Astrocyte (in vitro differentiated cells and primary cell): ENCODE results near the gene TUFT1. TPM values are rescaled to one million over a fixed set of nuclear protein-coding genes. Genes with fewer than 3 reads are reported as not detected.

Experiments
- DNase-seq: peaks from one replicate; pipeline ENCODE4 v3.0.0-alpha.2; 2010; ENCODE audit warnings: low read depth
- FAIRE-seq: peaks from 2 replicates; lab custom pipeline; 2011; peaks lifted over from hg19 to GRCh38; lab: Jason Lieb, UNC
- H2AFZ ChIP-seq: 2 replicates; pipeline ENCODE4 v1.6.0; 2012; ENCODE audit warnings: low read depth, low read length, inconsistent platforms
- H3K27ac ChIP-seq: 2 replicates; pipeline ENCODE4 v1.5.1; 2011; ENCODE audit warnings: low read depth, low read length, inconsistent platforms
- H3K27me3 ChIP-seq: 2 replicates; pipeline ENCODE4 v1.6.0; 2011; ENCODE audit warnings: low read length, inconsistent platforms; ENCODE audit not compliant: insufficient read depth
- H3K36me3 ChIP-seq: 2 replicates; pipeline ENCODE4 v1.5.1; 2011; ENCODE audit warnings: low read length, inconsistent platforms; ENCODE audit not compliant: insufficient read depth
- H3K4me1 ChIP-seq: 2 replicates; pipeline ENCODE4 v1.5.1; 2011; ENCODE audit warnings: low read length, inconsistent platforms; ENCODE audit not compliant: insufficient read depth
- H3K4me2 ChIP-seq: 2 replicates; pipeline ENCODE4 v1.6.0; 2012; ENCODE audit warnings: low read length, inconsistent platforms
- H3K4me3 ChIP-seq: 2 replicates; pipeline ENCODE4 v1.5.1; 2011; ENCODE audit warnings: low read depth, mild to moderate bottlenecking, low read length, inconsistent platforms; ENCODE audit not compliant: insufficient read depth
- H3K79me2 ChIP-seq: 2 replicates; pipeline ENCODE4 v1.6.0; 2012; ENCODE audit warnings: mild to moderate bottlenecking, low read length, inconsistent platforms; ENCODE audit not compliant: insufficient read depth
- H3K9ac ChIP-seq: 2 replicates; pipeline ENCODE4 v1.6.0; 2012; ENCODE audit warnings: mild to moderate bottlenecking, low read length, inconsistent platforms
- H3K9me3 ChIP-seq: 2 replicates; pipeline ENCODE4 v1.5.1; 2012; ENCODE audit warnings: low read depth, mild to moderate bottlenecking, low read length, inconsistent platforms; ENCODE audit not compliant: insufficient read depth
- H4K20me1 ChIP-seq: 2 replicates; pipeline ENCODE4 v1.6.0; 2012; ENCODE audit warnings: low read length, inconsistent platforms; ENCODE audit not compliant: insufficient read depth
- H3K27ac Mint-ChIP-seq: one replicate; pipeline ENCODE4 v1.8.0; 2021; ENCODE audit warnings: mild to moderate bottlenecking, mixed read lengths; ENCODE audit not compliant: unreplicated experiment
- H3K27me3 Mint-ChIP-seq: one replicate; pipeline ENCODE4 v1.8.0; 2021; ENCODE audit warnings: low read depth, mixed read lengths; ENCODE audit not compliant: unreplicated experiment
- H3K36me3 Mint-ChIP-seq: one replicate; pipeline ENCODE4 v1.8.0; 2021; ENCODE audit warnings: low read depth, mixed read lengths; ENCODE audit not compliant: unreplicated experiment
- H3K4me1 Mint-ChIP-seq: one replicate; pipeline ENCODE4 v1.8.0; 2021; ENCODE audit warnings: low read depth, mixed read lengths; ENCODE audit not compliant: unreplicated experiment
- H3K4me3 Mint-ChIP-seq: one replicate; pipeline ENCODE4 v1.8.0; 2021; ENCODE audit warnings: mild to moderate bottlenecking, moderate library complexity, mixed read lengths; ENCODE audit not compliant: unreplicated experiment
- H3K9me3 Mint-ChIP-seq: one replicate; pipeline ENCODE4 v1.8.0; 2021; ENCODE audit warnings: mild to moderate bottlenecking, mixed read lengths; ENCODE audit not compliant: unreplicated experiment
- CTCF ChIP-seq: IDR thresholded peaks from 2 replicates; pipeline ENCODE4 v1.5.1; 2011; ENCODE audit warnings: low read depth, mild to moderate bottlenecking, inconsistent platforms, low read length, moderate library complexity; ENCODE audit not compliant: insufficient read depth
- EZH2 ChIP-seq: IDR thresholded peaks from 2 replicates; pipeline ENCODE4 v1.6.1; 2012; ENCODE audit warnings: mild to moderate bottlenecking, low read length, inconsistent platforms; ENCODE audit not compliant: insufficient read depth
- total RNA-seq: library from RNA; stranded (reverse); gene quantifications from 2 replicates; pipeline ENCODE4 v1.2.1, GENCODE V29; 2021

Gene TUFT1
- total RNA-seq, 1 donor from 2014 or later, result 90.6 TPM

DNA sequence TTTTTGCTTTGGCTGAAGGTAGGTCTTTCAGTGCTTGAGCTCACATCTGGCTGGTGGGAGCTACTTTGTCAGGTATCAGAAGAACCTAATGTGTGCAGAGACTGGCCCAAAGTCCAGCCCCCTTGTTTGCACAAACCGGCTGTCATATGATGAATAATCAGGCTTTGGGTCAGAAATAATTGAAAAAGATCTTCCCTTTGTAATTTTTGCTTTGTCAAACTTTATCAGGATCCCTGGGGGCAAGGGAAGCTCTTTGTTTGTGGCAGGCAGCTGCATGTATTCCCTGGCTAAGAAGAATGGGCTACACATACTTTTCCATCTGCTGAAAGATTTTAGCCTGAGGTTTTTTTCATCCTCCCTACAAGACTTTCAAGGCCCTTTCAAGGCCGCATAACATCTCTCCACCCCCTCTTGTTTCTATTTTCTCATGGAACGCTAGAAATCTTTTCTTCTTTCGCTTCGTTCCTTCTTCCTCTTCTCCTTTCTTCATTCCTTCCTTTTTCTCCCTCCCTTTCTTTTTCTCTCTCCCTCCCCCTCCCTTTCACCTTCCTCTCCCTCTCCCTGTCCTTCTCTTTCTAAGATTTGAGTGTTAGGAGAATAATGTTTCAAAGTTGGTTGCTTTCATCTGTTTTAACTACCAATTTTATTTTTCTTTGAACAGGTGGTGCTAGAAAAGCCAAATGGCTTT, 25.5 kb downstream of the TUFT1 start:
- no peaks in the 10 kb centered on the region for H3K9me3 Mint-ChIP-seq
- peaks cover 32% of the 10 kb centered on the region for H3K36me3 Mint-ChIP-seq
- Histone ChIP-seq H3K27ac (no peak overlapping the region), H3K79me2 (peaks cover 19% of the 10 kb centered on the region), H3K27me3 (no peaks in the 10 kb centered on the region), H4K20me1 (peaks cover 22% of the 10 kb centered on the region), H3K9ac (no peak overlapping the region), H3K9me3 (no peaks in the 10 kb centered on the region), H2AFZ (no peak overlapping the region), H3K36me3 (peaks cover 27% of the 10 kb centered on the region), H3K4me1 (no peaks in the 10 kb centered on the region), H3K4me2 (no peak overlapping the region), H3K4me3 (no peak overlapping the region)
- TF ChIP-seq EZH2 (no peak), CTCF (no peak)
- no peak for FAIRE-seq
- H3K4me1 Mint-ChIP-seq, result peaks cover 5% of the 10 kb centered on the region
- DNase-seq, result no peak
- peak overlapping the region; percentile 26 for H3K27ac Mint-ChIP-seq
- no peaks in the 10 kb centered on the region for H3K27me3 Mint-ChIP-seq
- H3K4me3 Mint-ChIP-seq, result no peak overlapping the region

GRCh38 chr1:151568626-151569088, 28.5 kb downstream of the TUFT1 start:
- no peak overlapping the region for H3K4me3 ChIP-seq
- H3K9me3 ChIP-seq, result no peaks in the 10 kb centered on the region
- H4K20me1 ChIP-seq, result peaks cover 5% of the 10 kb centered on the region
- no peaks in the 10 kb centered on the region for H3K4me1 ChIP-seq
- Mint-ChIP-seq H3K4me1 (peaks cover 5% of the 10 kb centered on the region), H3K27me3 (no peaks in the 10 kb centered on the region), H3K27ac (no peak overlapping the region), H3K4me3 (no peak overlapping the region), H3K36me3 (peaks cover 37% of the 10 kb centered on the region), H3K9me3 (no peaks in the 10 kb centered on the region)
- no peak for TF ChIP-seq EZH2
- no peak for TF ChIP-seq CTCF
- peaks cover 7% of the 10 kb centered on the region for H3K79me2 ChIP-seq
- H3K27me3 ChIP-seq, result no peaks in the 10 kb centered on the region
- no peak overlapping the region for H3K27ac ChIP-seq
- H2AFZ ChIP-seq, result no peak overlapping the region
- no peak for DNase-seq
- H3K36me3 ChIP-seq, result peaks cover 26% of the 10 kb centered on the region
- FAIRE-seq, result no peak
- H3K9ac ChIP-seq, result no peak overlapping the region
- no peak overlapping the region for H3K4me2 ChIP-seq

- Histone ChIP-seq H3K27me3 (no peaks in the 10 kb centered on the region), H3K9ac (no peak overlapping the region), H3K4me1 (peaks cover 6% of the 10 kb centered on the region), H3K4me3 (no peak overlapping the region), H4K20me1 (peaks cover 5% of the 10 kb centered on the region), H3K36me3 (peaks cover 8% of the 10 kb centered on the region), H3K9me3 (no peaks in the 10 kb centered on the region), H3K79me2 (peaks cover 7% of the 10 kb centered on the region), H3K27ac (no peak overlapping the region), H3K4me2 (no peak overlapping the region), H2AFZ (no peak overlapping the region)
- Mint-ChIP-seq H3K9me3 (no peaks in the 10 kb centered on the region), H3K36me3 (peaks cover 44% of the 10 kb centered on the region), H3K4me3 (no peak overlapping the region), H3K27me3 (no peaks in the 10 kb centered on the region), H3K27ac (no peak overlapping the region), H3K4me1 (peaks cover 14% of the 10 kb centered on the region)
- TF ChIP-seq EZH2 (no peak), CTCF (no peak)
- FAIRE-seq (no peak), DNase-seq (no peak)
These were observed 30.7 kb downstream of the TUFT1 start for GRCh38 chr1:151570819-151571218.
